Esophagus squamous epithelium (tissue), 4 donors: ENCODE results near the gene RELCH.

ENCODE experiments used
- POLR2A ChIP-seq, 4 donors: fragments of 450-650 bp; IDR thresholded peaks; one replicate each; pipeline ENCODE4 v1.6.1; 2017; ENCODE audit warnings: antibody characterized with exemption in 4 of 4, mild to moderate bottlenecking in 4 of 4, moderate library complexity in 3 of 4
- TF ChIP-seq, protein P1 (sequence below), 6 experiments: fragments of 450-650 bp in 4 of 6; fragments of 200-600 bp in 2 of 6; sonication (generic) in 2 of 6; IDR thresholded peaks; one replicate each; pipeline ENCODE4 v1.5.1; 2016 to 2019; ENCODE audit warnings: antibody characterized with exemption in 6 of 6, mild to moderate bottlenecking in 4 of 6, moderate library complexity in 4 of 6

GRCh38 chr18:62348474-62348873, 161.4 kb downstream of the RELCH start:
- TF ChIP-seq, protein P1, sequence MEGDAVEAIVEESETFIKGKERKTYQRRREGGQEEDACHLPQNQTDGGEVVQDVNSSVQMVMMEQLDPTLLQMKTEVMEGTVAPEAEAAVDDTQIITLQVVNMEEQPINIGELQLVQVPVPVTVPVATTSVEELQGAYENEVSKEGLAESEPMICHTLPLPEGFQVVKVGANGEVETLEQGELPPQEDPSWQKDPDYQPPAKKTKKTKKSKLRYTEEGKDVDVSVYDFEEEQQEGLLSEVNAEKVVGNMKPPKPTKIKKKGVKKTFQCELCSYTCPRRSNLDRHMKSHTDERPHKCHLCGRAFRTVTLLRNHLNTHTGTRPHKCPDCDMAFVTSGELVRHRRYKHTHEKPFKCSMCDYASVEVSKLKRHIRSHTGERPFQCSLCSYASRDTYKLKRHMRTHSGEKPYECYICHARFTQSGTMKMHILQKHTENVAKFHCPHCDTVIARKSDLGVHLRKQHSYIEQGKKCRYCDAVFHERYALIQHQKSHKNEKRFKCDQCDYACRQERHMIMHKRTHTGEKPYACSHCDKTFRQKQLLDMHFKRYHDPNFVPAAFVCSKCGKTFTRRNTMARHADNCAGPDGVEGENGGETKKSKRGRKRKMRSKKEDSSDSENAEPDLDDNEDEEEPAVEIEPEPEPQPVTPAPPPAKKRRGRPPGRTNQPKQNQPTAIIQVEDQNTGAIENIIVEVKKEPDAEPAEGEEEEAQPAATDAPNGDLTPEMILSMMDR (IDR thresholded peaks at IDR 0.05), result no peak
- no peak for TF ChIP-seq POLR2A (IDR thresholded peaks at IDR 0.05)
